ENCODE data around the gene PTPRN2.

DNA sequence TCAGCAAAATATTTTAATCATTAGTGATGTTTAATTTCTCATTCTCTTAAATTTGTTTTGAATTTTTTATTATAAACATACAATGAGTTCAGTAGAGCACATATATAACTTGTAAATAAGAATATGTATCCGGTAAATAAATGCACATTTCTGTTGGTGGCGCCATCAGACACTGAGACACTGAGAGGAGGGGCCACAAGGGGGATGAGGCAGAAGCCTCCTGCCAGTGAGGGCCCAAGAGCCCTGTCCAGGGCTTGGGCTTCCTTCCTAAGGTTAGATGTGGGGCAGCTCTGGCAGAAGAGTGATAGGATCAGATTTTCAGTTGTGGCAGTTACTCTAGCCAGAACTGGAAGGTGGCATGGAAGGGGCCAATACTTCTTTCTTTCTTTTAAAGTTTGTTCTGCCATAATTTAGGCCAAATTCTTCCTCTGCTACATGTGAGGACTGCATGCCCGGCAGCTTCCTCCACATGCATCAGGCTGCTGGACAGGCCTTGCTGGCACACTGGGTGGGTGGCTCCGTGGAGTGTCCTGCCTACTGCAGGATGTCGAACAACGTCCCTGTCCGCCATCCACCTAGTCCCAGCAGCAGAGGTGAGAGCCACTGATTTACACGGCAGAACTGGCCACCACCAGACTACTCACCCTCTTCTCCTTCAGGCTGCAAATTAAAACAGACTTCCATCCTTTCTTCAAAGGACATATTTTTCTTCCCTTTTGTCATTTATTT is 13.2 kb downstream of the PTPRN2 start:
- TF ChIP-seq, protein P1, sequence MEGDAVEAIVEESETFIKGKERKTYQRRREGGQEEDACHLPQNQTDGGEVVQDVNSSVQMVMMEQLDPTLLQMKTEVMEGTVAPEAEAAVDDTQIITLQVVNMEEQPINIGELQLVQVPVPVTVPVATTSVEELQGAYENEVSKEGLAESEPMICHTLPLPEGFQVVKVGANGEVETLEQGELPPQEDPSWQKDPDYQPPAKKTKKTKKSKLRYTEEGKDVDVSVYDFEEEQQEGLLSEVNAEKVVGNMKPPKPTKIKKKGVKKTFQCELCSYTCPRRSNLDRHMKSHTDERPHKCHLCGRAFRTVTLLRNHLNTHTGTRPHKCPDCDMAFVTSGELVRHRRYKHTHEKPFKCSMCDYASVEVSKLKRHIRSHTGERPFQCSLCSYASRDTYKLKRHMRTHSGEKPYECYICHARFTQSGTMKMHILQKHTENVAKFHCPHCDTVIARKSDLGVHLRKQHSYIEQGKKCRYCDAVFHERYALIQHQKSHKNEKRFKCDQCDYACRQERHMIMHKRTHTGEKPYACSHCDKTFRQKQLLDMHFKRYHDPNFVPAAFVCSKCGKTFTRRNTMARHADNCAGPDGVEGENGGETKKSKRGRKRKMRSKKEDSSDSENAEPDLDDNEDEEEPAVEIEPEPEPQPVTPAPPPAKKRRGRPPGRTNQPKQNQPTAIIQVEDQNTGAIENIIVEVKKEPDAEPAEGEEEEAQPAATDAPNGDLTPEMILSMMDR (IDR thresholded peaks at IDR 0.05): peak; percentile 7; the same call in 1 of the 2 replicates
- no peak for TF ChIP-seq ZFX (IDR thresholded peaks at IDR 0.05; ENCODE audit: borderline replicate concordance)
